Thymus (tissue), 11 donors: ENCODE data around the gene RTN4RL2. TPM values are rescaled to one million over a fixed set of nuclear protein-coding genes. Genes with fewer than 3 reads are reported as not detected.

Experiments
- DNase-seq, 9 donors: peaks; one replicate each; pipeline ENCODE4 v3.0.0-alpha.2; 2013; ENCODE audit warnings: low spot score in 9 of 9, low read depth in 6 of 9, missing footprints in 1 of 9
- H3K27ac ChIP-seq, 2 donors: one replicate each; pipeline ENCODE4 v1.5.1; 2013; ENCODE audit warnings: control low read depth in 1 of 2, low read depth in 1 of 2, low read length in 1 of 2, mild to moderate bottlenecking in 1 of 2, moderate library complexity in 1 of 2
- H3K27me3 ChIP-seq, 2 donors: one replicate each; pipeline ENCODE4 v1.5.1; 2013; ENCODE audit warnings: low read length in 1 of 2; ENCODE audit not compliant: control insufficient read depth in 2 of 2, insufficient read depth in 1 of 2
- H3K36me3 ChIP-seq, 2 donors: one replicate each; pipeline ENCODE4 v1.5.1; 2013; ENCODE audit warnings: low read length in 1 of 2, mild to moderate bottlenecking in 1 of 2, moderate library complexity in 1 of 2; ENCODE audit not compliant: control insufficient read depth in 2 of 2, insufficient read depth in 2 of 2
- H3K4me1 ChIP-seq, 2 donors: one replicate each; pipeline ENCODE4 v1.5.1; 2013; ENCODE audit warnings: low read length in 2 of 2; ENCODE audit not compliant: control insufficient read depth in 2 of 2, insufficient read depth in 2 of 2
- H3K4me3 ChIP-seq, 2 donors: one replicate each; pipeline ENCODE4 v1.5.1; 2013; ENCODE audit warnings: low read length in 2 of 2, control low read depth in 1 of 2, mild to moderate bottlenecking in 1 of 2
- H3K9me3 ChIP-seq, 2 donors: one replicate each; pipeline ENCODE4 v1.5.1; 2013; ENCODE audit warnings: low read length in 1 of 2, mild to moderate bottlenecking in 1 of 2; ENCODE audit not compliant: control insufficient read depth in 2 of 2, insufficient read depth in 1 of 2
- WGBS: extraction: QIAGEN DNeasy Blood & Tissue Kit; methylation state at CpG from one replicate; pipeline ENCODE4 v1.1.7; 2013; 5-methylcytosine and 5-hydroxymethylcytosine counted together
- polyA plus RNA-seq: library from polyadenylated mRNA; stranded (reverse); fragments of 200-250 nt; gene quantifications from one replicate; pipeline ENCODE4 v1.2.3, GENCODE V29; 2013
- total RNA-seq: library from RNA; stranded (reverse); fragments of 120-200 nt; gene quantifications from one replicate; pipeline ENCODE4 v1.2.4, GENCODE V29; 2013
- donor health status: healthy.

RTN4RL2 gene
- total and polyA plus RNA-seq, 2 donors = 0.42 to 1.4 TPM

- Histone ChIP-seq H3K36me3 (no peaks in the 10 kb centered on the region), H3K27ac (no peak overlapping the region), H3K4me3 (no peak overlapping the region), H3K27me3 (peaks cover 23 to 64% of the 10 kb centered on the region in 2 donors), H3K4me1 (peaks cover 25 to 29% of the 10 kb centered on the region in 2 donors), H3K9me3 (peaks cover 0 to 3% of the 10 kb centered on the region in 2 donors)
- 93% methylated on average over 5 of the region's 5 CpGs for WGBS
- DNase-seq = no peak
Measured at GRCh38 chr11:57475671-57476046, 15.3 kb downstream of the RTN4RL2 start.

GRCh38 chr11:57476047-57476756 is 15.9 kb downstream of the RTN4RL2 start:
- peaks cover 29 to 69% of the 10 kb centered on the region in 2 donors for H3K27me3 ChIP-seq
- H3K9me3 ChIP-seq = peaks cover 0 to 3% of the 10 kb centered on the region in 2 donors
- no peak overlapping the region for H3K27ac ChIP-seq
- H3K4me3 ChIP-seq = peak overlapping the region in 1 of 2 donors; percentile 51
- 4% methylated on average over 80 of the region's 80 CpGs for WGBS
- H3K4me1 ChIP-seq = peaks cover 25 to 29% of the 10 kb centered on the region in 2 donors
- H3K36me3 ChIP-seq = no peaks in the 10 kb centered on the region
- DNase-seq = no peak

- Histone ChIP-seq H3K36me3 (no peaks in the 10 kb centered on the region), H3K27me3 (peaks cover 32 to 77% of the 10 kb centered on the region in 2 donors), H3K4me3 (peak overlapping the region in 1 of 2 donors; percentile 51), H3K9me3 (peaks cover 0 to 3% of the 10 kb centered on the region in 2 donors), H3K27ac (no peak overlapping the region), H3K4me1 (peaks cover 25 to 30% of the 10 kb centered on the region in 2 donors)
- peak in 1 of 9 donors; percentile 23 for DNase-seq
- 12% methylated on average over 27 of the region's 27 CpGs for WGBS
Measured at GRCh38 chr11:57476757-57477506, 16.6 kb downstream of the RTN4RL2 start.

GRCh38 chr11:57477507-57478189 is 17.3 kb downstream of the RTN4RL2 start:
- no peak for DNase-seq

GRCh38 chr11:57479021-57479663 is 18.8 kb downstream of the RTN4RL2 start:
- peaks cover 28 to 38% of the 10 kb centered on the region in 2 donors for H3K4me1 ChIP-seq
- no peak for DNase-seq
- peaks cover 0 to 3% of the 10 kb centered on the region in 2 donors for H3K9me3 ChIP-seq
- H3K27ac ChIP-seq = no peak overlapping the region
- H3K27me3 ChIP-seq = peaks cover 49 to 96% of the 10 kb centered on the region in 2 donors
- H3K36me3 ChIP-seq = no peaks in the 10 kb centered on the region
- no peak overlapping the region for H3K4me3 ChIP-seq
- WGBS = 86% methylated on average over 11 of the region's 11 CpGs

More at GRCh38 chr11:57477507-57478189, 17.3 kb downstream of the RTN4RL2 start:
- peaks cover 25 to 33% of the 10 kb centered on the region in 2 donors for H3K4me1 ChIP-seq
- 94% methylated on average over 11 of the region's 11 CpGs for WGBS
- H3K27ac ChIP-seq = no peak overlapping the region
- no peaks in the 10 kb centered on the region for H3K36me3 ChIP-seq
- peaks cover 0 to 3% of the 10 kb centered on the region in 2 donors for H3K9me3 ChIP-seq
- no peak overlapping the region for H3K4me3 ChIP-seq
- H3K27me3 ChIP-seq = peaks cover 39 to 84% of the 10 kb centered on the region in 2 donors

GRCh38 chr11:57479911-57480310 is 19.6 kb downstream of the RTN4RL2 start:
- peaks cover 49 to 96% of the 10 kb centered on the region in 2 donors for H3K27me3 ChIP-seq
- peaks cover 0 to 3% of the 10 kb centered on the region in 2 donors for H3K9me3 ChIP-seq
- H3K27ac ChIP-seq = no peak overlapping the region
- peaks cover 20 to 30% of the 10 kb centered on the region in 2 donors for H3K4me1 ChIP-seq
- H3K4me3 ChIP-seq = no peak overlapping the region
- no peaks in the 10 kb centered on the region for H3K36me3 ChIP-seq
- 79% methylated on average over 4 of the region's 4 CpGs for WGBS
- no peak for DNase-seq

- H3K36me3 ChIP-seq = no peaks in the 10 kb centered on the region
- peaks cover 0 to 3% of the 10 kb centered on the region in 2 donors for H3K9me3 ChIP-seq
- H3K4me1 ChIP-seq = peaks cover 18 to 28% of the 10 kb centered on the region in 2 donors
- 57% methylated on average over 9 of the region's 9 CpGs for WGBS
- H3K4me3 ChIP-seq = no peak overlapping the region
- no peak overlapping the region for H3K27ac ChIP-seq
- peaks cover 48 to 93% of the 10 kb centered on the region in 2 donors for H3K27me3 ChIP-seq
- peak in 3 of 9 donors; percentile 35 to 64 (median 61) for DNase-seq
Measured at GRCh38 chr11:57480409-57481137, 20.2 kb downstream of the RTN4RL2 start.

- WGBS = 54% methylated on average over 2 of the region's 2 CpGs
- no peaks in the 10 kb centered on the region for H3K9me3 ChIP-seq
- peaks cover 13 to 22% of the 10 kb centered on the region in 2 donors for H3K4me1 ChIP-seq
- no peak overlapping the region for H3K27ac ChIP-seq
- no peak for DNase-seq
- H3K27me3 ChIP-seq = peaks cover 40 to 86% of the 10 kb centered on the region in 2 donors
- H3K36me3 ChIP-seq = no peaks in the 10 kb centered on the region
- H3K4me3 ChIP-seq = no peak overlapping the region
Measured at GRCh38 chr11:57481315-57481714, 21.0 kb downstream of the RTN4RL2 start.
